ENCODE results near the gene PPP1R18.

DNA sequence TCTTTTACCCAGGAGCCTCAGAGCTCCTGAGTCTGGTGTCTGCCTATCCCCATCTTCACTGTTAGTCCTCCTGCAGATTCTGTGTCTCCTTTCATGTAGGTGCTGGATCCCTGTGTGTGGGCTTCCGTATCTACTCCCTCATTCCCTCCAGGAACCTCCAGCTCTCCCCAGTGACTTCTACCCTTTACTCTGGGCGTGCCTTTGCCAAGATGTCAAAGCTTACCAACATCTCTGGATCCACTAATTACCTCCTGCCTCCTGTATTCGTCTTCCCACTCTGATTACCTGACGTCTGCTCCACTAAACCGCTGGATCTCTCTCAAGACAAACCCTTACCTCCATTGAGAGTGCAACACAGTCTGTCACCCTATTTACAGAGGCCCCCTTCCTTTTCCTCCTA is 41.7 kb downstream of the PPP1R18 start:
- TF ChIP-seq, protein P1, sequence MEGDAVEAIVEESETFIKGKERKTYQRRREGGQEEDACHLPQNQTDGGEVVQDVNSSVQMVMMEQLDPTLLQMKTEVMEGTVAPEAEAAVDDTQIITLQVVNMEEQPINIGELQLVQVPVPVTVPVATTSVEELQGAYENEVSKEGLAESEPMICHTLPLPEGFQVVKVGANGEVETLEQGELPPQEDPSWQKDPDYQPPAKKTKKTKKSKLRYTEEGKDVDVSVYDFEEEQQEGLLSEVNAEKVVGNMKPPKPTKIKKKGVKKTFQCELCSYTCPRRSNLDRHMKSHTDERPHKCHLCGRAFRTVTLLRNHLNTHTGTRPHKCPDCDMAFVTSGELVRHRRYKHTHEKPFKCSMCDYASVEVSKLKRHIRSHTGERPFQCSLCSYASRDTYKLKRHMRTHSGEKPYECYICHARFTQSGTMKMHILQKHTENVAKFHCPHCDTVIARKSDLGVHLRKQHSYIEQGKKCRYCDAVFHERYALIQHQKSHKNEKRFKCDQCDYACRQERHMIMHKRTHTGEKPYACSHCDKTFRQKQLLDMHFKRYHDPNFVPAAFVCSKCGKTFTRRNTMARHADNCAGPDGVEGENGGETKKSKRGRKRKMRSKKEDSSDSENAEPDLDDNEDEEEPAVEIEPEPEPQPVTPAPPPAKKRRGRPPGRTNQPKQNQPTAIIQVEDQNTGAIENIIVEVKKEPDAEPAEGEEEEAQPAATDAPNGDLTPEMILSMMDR (IDR thresholded peaks at IDR 0.05; ENCODE audit: poor library complexity): no peak
- TF ChIP-seq EZH2phosphoT487 (IDR thresholded peaks at IDR 0.05; ENCODE audit: low read depth, severe bottlenecking, unreplicated experiment): no peak
- no peak for TF ChIP-seq EZH2 (IDR thresholded peaks at IDR 0.05; ENCODE audit: borderline replicate concordance)

Measured in hepatocyte (in vitro differentiated cells).